NCI-H146 (cell line): ENCODE results near the gene RMI2.
"Not testable (repeated sequence)": the region's sequence is repeated elsewhere in the genome, so short reads cannot be mapped to it uniquely, and the experiment has no call there.

Experiments used
- DNase-seq: peaks from one replicate; lab custom pipeline; 2025; lab: John Stamatoyannopoulos, UW

The RMI2 gene

GRCh38 chr16:11345040-11345862 is at the start of gene RMI2:
Gene RMI2 (plus strand): TSS chr16:11345459. CDS start chr16:11345472, 13 bp downstream.
- peak; percentile 99 for DNase-seq

- DNase-seq, result no peak
Observed at GRCh38 chr16:11295672-11296071, 49.6 kb upstream of the RMI2 start.

GRCh38 chr16:11296351-11296705 is 48.9 kb upstream of the RMI2 start:
- no peak for DNase-seq

GRCh38 chr16:11296706-11297491 is 48.4 kb upstream of the RMI2 start:
- no peak for DNase-seq

- peak; percentile 61 for DNase-seq
Observed at GRCh38 chr16:11297492-11298142, 47.6 kb upstream of the RMI2 start.

- DNase-seq, result no peak
Observed at GRCh38 chr16:11298143-11298900, 46.9 kb upstream of the RMI2 start.

GRCh38 chr16:11298950-11299547 is 46.2 kb upstream of the RMI2 start:
- DNase-seq, result not testable (repeated sequence)

GRCh38 chr16:11299865-11300559 is 45.2 kb upstream of the RMI2 start:
- no peak for DNase-seq

- DNase-seq, result no peak
Observed at GRCh38 chr16:11300560-11300892, 44.7 kb upstream of the RMI2 start.

- DNase-seq, result no peak
Observed at GRCh38 chr16:11301645-11302501, 43.4 kb upstream of the RMI2 start.

- DNase-seq, result peak; percentile 69
Observed at GRCh38 chr16:11302977-11303376, 42.3 kb upstream of the RMI2 start.

GRCh38 chr16:11303405-11304138 is 41.7 kb upstream of the RMI2 start:
- no peak for DNase-seq

- no peak for DNase-seq
Observed at GRCh38 chr16:11306381-11306780, 38.9 kb upstream of the RMI2 start.

- no peak for DNase-seq
Observed at GRCh38 chr16:11306997-11307638, 38.1 kb upstream of the RMI2 start.

GRCh38 chr16:11307639-11308492 is 37.4 kb upstream of the RMI2 start:
- DNase-seq, result no peak

- no peak for DNase-seq
Observed at GRCh38 chr16:11308493-11309283, 36.6 kb upstream of the RMI2 start.
